WERI-Rb-1 (cell line): ENCODE results near the gene ARRDC4.

Source experiments
- DNase-seq: peaks from one replicate; pipeline ENCODE4 v3.0.0-alpha.2; 2020
- H3K27ac ChIP-seq: fragments of 250-450 bp; sonication (Bioruptor Pico); 2 replicates; pipeline ENCODE4 v1.5.1; 2020; ENCODE audit warnings: mild to moderate bottlenecking, moderate library complexity
- H3K27me3 ChIP-seq: fragments of 250-450 bp; sonication (Bioruptor Pico); 2 replicates; pipeline ENCODE4 v1.5.1; 2021; ENCODE audit warnings: mild to moderate bottlenecking, low read depth, moderate library complexity; ENCODE audit not compliant: insufficient read depth, severe bottlenecking
- H3K36me3 ChIP-seq: fragments of 250-450 bp; sonication (Bioruptor Pico); 2 replicates; pipeline ENCODE4 v1.5.1; 2020; ENCODE audit warnings: mild to moderate bottlenecking, moderate library complexity
- H3K4me3 ChIP-seq: 2 replicates; pipeline ENCODE4 v1.5.1; 2011; ENCODE audit warnings: low read depth, mild to moderate bottlenecking, control low read depth, low read length
- H3K9me3 ChIP-seq: fragments of 250-450 bp; sonication (Bioruptor Pico); 2 replicates; pipeline ENCODE4 v1.5.1; 2021; ENCODE audit warnings: mild to moderate bottlenecking, moderate library complexity; ENCODE audit not compliant: severe bottlenecking
- CTCF ChIP-seq: IDR thresholded peaks from 2 replicates; pipeline ENCODE4 v1.5.1; 2011; ENCODE audit warnings: low read depth, mild to moderate bottlenecking, control low read depth, inconsistent platforms, low read length

Gene ARRDC4

GRCh38 chr15:97947465-97948260 lies 12.8 kb upstream of the ARRDC4 start:
- peaks cover 74% of the 10 kb centered on the region for H3K27me3 ChIP-seq
- H3K4me3 ChIP-seq: no peak overlapping the region
- TF ChIP-seq CTCF: no peak
- DNase-seq: no peak
- no peaks in the 10 kb centered on the region for H3K9me3 ChIP-seq
- no peak overlapping the region for H3K27ac ChIP-seq
- no peaks in the 10 kb centered on the region for H3K36me3 ChIP-seq

- no peak overlapping the region for H3K4me3 ChIP-seq
- no peaks in the 10 kb centered on the region for H3K9me3 ChIP-seq
- H3K36me3 ChIP-seq: no peaks in the 10 kb centered on the region
- peaks cover 76% of the 10 kb centered on the region for H3K27me3 ChIP-seq
- H3K27ac ChIP-seq: no peak overlapping the region
- DNase-seq: no peak
- no peak for TF ChIP-seq CTCF
Observed at GRCh38 chr15:97953254-97953653, 7.2 kb upstream of the ARRDC4 start.

GRCh38 chr15:97953748-97954147 lies 6.8 kb upstream of the ARRDC4 start:
- Histone ChIP-seq H3K4me3 (no peak overlapping the region), H3K27ac (no peak overlapping the region), H3K9me3 (no peaks in the 10 kb centered on the region), H3K27me3 (peaks cover 76% of the 10 kb centered on the region), H3K36me3 (no peaks in the 10 kb centered on the region)
- TF ChIP-seq CTCF: no peak
- DNase-seq: no peak

- Histone ChIP-seq H3K4me3 (no peak overlapping the region), H3K36me3 (no peaks in the 10 kb centered on the region), H3K9me3 (no peaks in the 10 kb centered on the region), H3K27me3 (peaks cover 80% of the 10 kb centered on the region), H3K27ac (no peak overlapping the region)
- DNase-seq: no peak
- TF ChIP-seq CTCF: no peak
Observed at GRCh38 chr15:97955035-97955434, 5.5 kb upstream of the ARRDC4 start.

- H3K4me3 ChIP-seq: no peak overlapping the region
Observed at GRCh38 chr15:97955529-97955928, 5.0 kb upstream of the ARRDC4 start.

More at GRCh38 chr15:97955529-97955928, 5.0 kb upstream of the ARRDC4 start:
- Histone ChIP-seq H3K9me3 (peaks cover 5% of the 10 kb centered on the region), H3K27me3 (peaks cover 82% of the 10 kb centered on the region), H3K27ac (no peak overlapping the region), H3K36me3 (no peaks in the 10 kb centered on the region)
- no peak for TF ChIP-seq CTCF
- DNase-seq: no peak
